ENCODE results near the gene WFDC6. TPM values are rescaled to one million over a fixed set of nuclear protein-coding genes. Genes with fewer than 3 reads are reported as not detected.

The WFDC6 gene
- total RNA-seq, 1 donor from 2014 or later, result not detected

DNA sequence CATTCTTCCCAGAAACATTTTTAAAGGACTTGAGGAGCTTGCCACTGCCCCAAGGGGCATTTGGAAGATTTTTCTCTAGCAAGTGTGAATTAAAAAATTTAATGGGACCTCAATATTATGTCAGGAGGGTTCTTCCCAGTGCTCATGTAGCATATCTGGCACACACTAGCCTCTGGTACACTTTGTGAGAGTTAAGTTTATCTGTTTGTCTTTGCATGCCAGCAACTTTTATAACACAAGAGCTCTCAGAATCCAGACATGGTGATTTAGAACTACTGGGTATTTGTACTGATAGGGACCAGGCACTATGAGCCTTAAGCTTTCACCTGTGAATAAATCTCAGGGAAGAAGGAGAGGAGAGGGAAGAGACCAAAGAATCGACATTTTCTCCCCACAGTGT, 36.7 kb downstream of the WFDC6 start:
- peaks cover 15 to 20% (median 19%) of the 10 kb centered on the region in 3 donors for H3K27me3 ChIP-seq (ENCODE audit: control insufficient read depth in 3 of 3, insufficient read depth in 3 of 3, low read length in 3 of 3)
- H3K4me3 ChIP-seq (ENCODE audit: low read length in 3 of 3), result no peak overlapping the region
- H3K27ac ChIP-seq (ENCODE audit: low read depth, low read length), result no peak overlapping the region

DNA sequence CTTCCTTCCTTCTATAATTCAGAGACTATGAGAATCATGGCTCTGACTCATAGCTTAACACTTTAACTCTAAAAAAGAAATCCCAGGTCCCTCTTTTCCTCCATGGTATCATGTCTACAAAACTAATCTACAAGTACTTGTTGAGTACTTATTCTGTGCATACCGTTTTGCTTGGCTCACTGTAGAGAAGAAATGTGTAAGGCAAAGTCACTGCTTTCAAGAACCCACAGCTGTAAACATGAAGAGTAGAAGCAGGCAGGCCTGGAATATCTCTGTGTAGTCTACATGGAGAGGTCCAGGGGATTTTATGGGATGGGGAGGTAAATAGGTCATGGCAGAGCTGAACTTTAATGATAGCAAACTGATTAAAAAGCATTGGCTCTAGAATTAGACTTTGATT, 37.7 kb downstream of the WFDC6 start:
- H3K36me3 ChIP-seq (ENCODE audit: control insufficient read depth in 3 of 3, insufficient read depth in 3 of 3, low read length in 3 of 3), result no peaks in the 10 kb centered on the region
- no peaks in the 10 kb centered on the region for H3K9me3 ChIP-seq (ENCODE audit: control insufficient read depth in 3 of 3, low read length in 3 of 3)
- H3K9ac ChIP-seq (ENCODE audit: low read depth in 1 of 3, low read length in 3 of 3), result no peak overlapping the region
- H3K4me3 ChIP-seq (ENCODE audit: low read length in 3 of 3), result no peak overlapping the region
- H3K4me1 ChIP-seq (ENCODE audit: control insufficient read depth in 3 of 3, insufficient read depth in 3 of 3, low read length in 3 of 3), result no peaks in the 10 kb centered on the region
- peaks cover 15 to 20% (median 19%) of the 10 kb centered on the region in 3 donors for H3K27me3 ChIP-seq (ENCODE audit: control insufficient read depth in 3 of 3, insufficient read depth in 3 of 3, low read length in 3 of 3)
- no peak overlapping the region for H3K27ac ChIP-seq (ENCODE audit: low read depth, low read length)

More for the DNA sequence above, 36.7 kb downstream of the WFDC6 start:
- Histone ChIP-seq H3K4me1 (ENCODE audit: control insufficient read depth in 3 of 3, insufficient read depth in 3 of 3, low read length in 3 of 3) (no peaks in the 10 kb centered on the region), H3K9ac (ENCODE audit: low read depth in 1 of 3, low read length in 3 of 3) (no peak overlapping the region), H3K9me3 (ENCODE audit: control insufficient read depth in 3 of 3, low read length in 3 of 3) (no peaks in the 10 kb centered on the region), H3K36me3 (ENCODE audit: control insufficient read depth in 3 of 3, insufficient read depth in 3 of 3, low read length in 3 of 3) (no peaks in the 10 kb centered on the region)

- Histone ChIP-seq H3K27me3 (ENCODE audit: control insufficient read depth in 3 of 3, insufficient read depth in 3 of 3, low read length in 3 of 3) (peaks cover 15 to 19% (median 17%) of the 10 kb centered on the region in 3 donors), H3K27ac (ENCODE audit: low read depth, low read length) (no peak overlapping the region), H3K4me3 (ENCODE audit: low read length in 3 of 3) (no peak overlapping the region), H3K4me1 (ENCODE audit: control insufficient read depth in 3 of 3, insufficient read depth in 3 of 3, low read length in 3 of 3) (no peaks in the 10 kb centered on the region), H3K9me3 (ENCODE audit: control insufficient read depth in 3 of 3, low read length in 3 of 3) (no peaks in the 10 kb centered on the region), H3K36me3 (ENCODE audit: control insufficient read depth in 3 of 3, insufficient read depth in 3 of 3, low read length in 3 of 3) (no peaks in the 10 kb centered on the region), H3K9ac (ENCODE audit: low read depth in 1 of 3, low read length in 3 of 3) (no peak overlapping the region)
Measured at GRCh38 chr20:45500022-45500421, 39.3 kb downstream of the WFDC6 start.

DNA sequence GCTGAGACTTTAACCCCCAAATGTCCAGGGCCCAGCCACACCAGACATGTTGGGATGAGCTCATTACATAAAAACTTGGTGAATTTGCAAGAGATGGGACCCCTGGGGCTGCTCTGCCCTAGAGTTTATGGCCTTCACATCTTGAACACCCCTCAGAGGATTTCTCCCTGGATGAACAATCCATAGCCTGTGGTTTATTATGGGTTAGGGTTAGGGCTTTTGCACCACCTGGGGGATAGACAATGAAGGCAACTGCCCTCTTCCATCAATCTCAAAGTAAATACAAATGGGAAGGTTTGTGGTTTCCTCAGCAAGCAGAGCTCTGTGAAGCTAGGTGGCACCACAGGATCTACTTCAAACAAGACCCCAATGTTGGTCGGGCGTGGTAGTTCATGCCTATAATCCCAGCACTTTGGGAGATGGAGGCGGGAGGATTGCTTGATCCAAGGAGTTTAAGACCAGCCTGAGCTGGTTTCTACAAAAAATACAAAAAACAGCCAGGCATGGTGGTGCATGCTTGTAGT, 41.2 kb downstream of the WFDC6 start:
- H3K27ac ChIP-seq (ENCODE audit: low read depth, low read length), result no peak overlapping the region
- H3K27me3 ChIP-seq (ENCODE audit: control insufficient read depth in 3 of 3, insufficient read depth in 3 of 3, low read length in 3 of 3), result peaks cover 13 to 15% (median 15%) of the 10 kb centered on the region in 3 donors
- no peak overlapping the region for H3K4me3 ChIP-seq (ENCODE audit: low read length in 3 of 3)
- no peaks in the 10 kb centered on the region for H3K9me3 ChIP-seq (ENCODE audit: control insufficient read depth in 3 of 3, low read length in 3 of 3)
- no peaks in the 10 kb centered on the region for H3K36me3 ChIP-seq (ENCODE audit: control insufficient read depth in 3 of 3, insufficient read depth in 3 of 3, low read length in 3 of 3)
- no peak overlapping the region for H3K9ac ChIP-seq (ENCODE audit: low read depth in 1 of 3, low read length in 3 of 3)
- no peaks in the 10 kb centered on the region for H3K4me1 ChIP-seq (ENCODE audit: control insufficient read depth in 3 of 3, insufficient read depth in 3 of 3, low read length in 3 of 3)

GRCh38 chr20:45496166-45496565, 43.1 kb downstream of the WFDC6 start:
- Histone ChIP-seq H3K9ac (ENCODE audit: low read depth in 1 of 3, low read length in 3 of 3) (no peak overlapping the region), H3K4me3 (ENCODE audit: low read length in 3 of 3) (no peak overlapping the region), H3K4me1 (ENCODE audit: control insufficient read depth in 3 of 3, insufficient read depth in 3 of 3, low read length in 3 of 3) (no peaks in the 10 kb centered on the region), H3K36me3 (ENCODE audit: control insufficient read depth in 3 of 3, insufficient read depth in 3 of 3, low read length in 3 of 3) (no peaks in the 10 kb centered on the region), H3K9me3 (ENCODE audit: control insufficient read depth in 3 of 3, low read length in 3 of 3) (no peaks in the 10 kb centered on the region), H3K27me3 (ENCODE audit: control insufficient read depth in 3 of 3, insufficient read depth in 3 of 3, low read length in 3 of 3) (peaks cover 10 to 16% (median 15%) of the 10 kb centered on the region in 3 donors), H3K27ac (ENCODE audit: low read depth, low read length) (no peak overlapping the region)

DNA sequence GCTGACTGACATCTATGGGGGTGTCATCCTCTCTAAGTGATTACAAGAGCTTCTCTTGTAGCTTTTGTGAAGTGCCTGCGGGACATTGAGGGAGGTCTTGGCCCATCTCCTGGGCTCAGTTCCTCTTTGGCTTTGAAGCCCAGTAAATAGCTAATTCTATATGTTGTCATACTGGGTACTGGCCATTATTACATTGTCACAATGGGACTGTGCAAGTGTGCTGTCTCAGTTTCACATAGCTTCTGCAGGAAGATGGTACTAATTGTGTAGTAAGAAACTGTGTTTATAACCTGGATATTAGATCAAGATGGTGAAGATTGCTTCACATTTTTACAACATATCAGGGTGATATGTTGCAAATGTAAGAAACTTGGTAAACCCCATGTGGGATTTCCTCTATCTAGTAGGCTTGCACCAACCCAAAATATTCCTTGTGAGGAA, 43.8 kb downstream of the WFDC6 start:
- Histone ChIP-seq H3K27me3 (ENCODE audit: control insufficient read depth in 3 of 3, insufficient read depth in 3 of 3, low read length in 3 of 3) (peaks cover 10 to 19% (median 15%) of the 10 kb centered on the region in 3 donors), H3K36me3 (ENCODE audit: control insufficient read depth in 3 of 3, insufficient read depth in 3 of 3, low read length in 3 of 3) (no peaks in the 10 kb centered on the region), H3K4me3 (ENCODE audit: low read length in 3 of 3) (no peak overlapping the region), H3K27ac (ENCODE audit: low read depth, low read length) (no peak overlapping the region), H3K4me1 (ENCODE audit: control insufficient read depth in 3 of 3, insufficient read depth in 3 of 3, low read length in 3 of 3) (no peaks in the 10 kb centered on the region), H3K9me3 (ENCODE audit: control insufficient read depth in 3 of 3, low read length in 3 of 3) (no peaks in the 10 kb centered on the region), H3K9ac (ENCODE audit: low read depth in 1 of 3, low read length in 3 of 3) (no peak overlapping the region)

DNA sequence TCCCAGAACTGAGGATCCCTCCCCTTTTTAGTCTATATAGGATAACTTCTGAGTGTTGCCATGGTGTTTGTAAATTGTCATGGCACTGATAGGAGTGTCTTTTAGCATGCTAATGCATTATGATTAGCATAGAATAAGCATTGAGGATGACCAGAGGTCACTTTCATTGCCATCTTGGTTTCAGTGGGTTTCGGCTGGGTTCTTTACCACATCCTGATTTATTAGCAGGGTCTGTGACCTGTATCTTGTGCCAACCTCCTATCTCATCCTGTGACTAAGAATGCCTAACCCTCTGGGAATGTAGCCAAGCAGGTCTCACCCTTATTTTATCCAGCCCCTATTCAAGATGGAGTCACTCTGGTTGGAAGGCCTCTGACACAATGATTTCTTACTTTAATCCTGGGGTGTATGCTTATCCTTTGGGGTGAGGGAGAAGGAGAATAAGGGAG, 50.2 kb downstream of the WFDC6 start:
- no peaks in the 10 kb centered on the region for H3K36me3 ChIP-seq (ENCODE audit: control insufficient read depth in 3 of 3, insufficient read depth in 3 of 3, low read length in 3 of 3)
- H3K4me3 ChIP-seq (ENCODE audit: low read length in 3 of 3), result no peak overlapping the region
- no peaks in the 10 kb centered on the region for H3K9me3 ChIP-seq (ENCODE audit: control insufficient read depth in 3 of 3, low read length in 3 of 3)
- no peak overlapping the region for H3K27ac ChIP-seq (ENCODE audit: low read depth, low read length)
- no peaks in the 10 kb centered on the region for H3K4me1 ChIP-seq (ENCODE audit: control insufficient read depth in 3 of 3, insufficient read depth in 3 of 3, low read length in 3 of 3)
- no peak overlapping the region for H3K9ac ChIP-seq (ENCODE audit: low read depth in 1 of 3, low read length in 3 of 3)
- peaks cover 6 to 35% (median 11%) of the 10 kb centered on the region in 3 donors for H3K27me3 ChIP-seq (ENCODE audit: control insufficient read depth in 3 of 3, insufficient read depth in 3 of 3, low read length in 3 of 3)

- Histone ChIP-seq H3K4me3 (ENCODE audit: low read length in 3 of 3) (no peak overlapping the region), H3K9me3 (ENCODE audit: control insufficient read depth in 3 of 3, low read length in 3 of 3) (no peaks in the 10 kb centered on the region), H3K27ac (ENCODE audit: low read depth, low read length) (no peak overlapping the region), H3K27me3 (ENCODE audit: control insufficient read depth in 3 of 3, insufficient read depth in 3 of 3, low read length in 3 of 3) (peaks cover 6 to 39% (median 10%) of the 10 kb centered on the region in 3 donors), H3K4me1 (ENCODE audit: control insufficient read depth in 3 of 3, insufficient read depth in 3 of 3, low read length in 3 of 3) (no peaks in the 10 kb centered on the region), H3K36me3 (ENCODE audit: control insufficient read depth in 3 of 3, insufficient read depth in 3 of 3, low read length in 3 of 3) (no peaks in the 10 kb centered on the region), H3K9ac (ENCODE audit: low read depth in 1 of 3, low read length in 3 of 3) (no peak overlapping the region)
Measured at GRCh38 chr20:45487231-45487635, 52.0 kb downstream of the WFDC6 start.

GRCh38 chr20:45485388-45485787, 53.9 kb downstream of the WFDC6 start:
- no peak overlapping the region for H3K9ac ChIP-seq (ENCODE audit: low read depth in 1 of 3, low read length in 3 of 3)
- H3K36me3 ChIP-seq (ENCODE audit: control insufficient read depth in 3 of 3, insufficient read depth in 3 of 3, low read length in 3 of 3), result no peaks in the 10 kb centered on the region
- peaks cover 6 to 44% (median 18%) of the 10 kb centered on the region in 3 donors for H3K27me3 ChIP-seq (ENCODE audit: control insufficient read depth in 3 of 3, insufficient read depth in 3 of 3, low read length in 3 of 3)
- H3K27ac ChIP-seq (ENCODE audit: low read depth, low read length), result no peak overlapping the region
- H3K4me3 ChIP-seq (ENCODE audit: low read length in 3 of 3), result no peak overlapping the region
- no peaks in the 10 kb centered on the region for H3K4me1 ChIP-seq (ENCODE audit: control insufficient read depth in 3 of 3, insufficient read depth in 3 of 3, low read length in 3 of 3)
- no peaks in the 10 kb centered on the region for H3K9me3 ChIP-seq (ENCODE audit: control insufficient read depth in 3 of 3, low read length in 3 of 3)

GRCh38 chr20:45484676-45485075, 54.6 kb downstream of the WFDC6 start:
- H3K9ac ChIP-seq (ENCODE audit: low read depth in 1 of 3, low read length in 3 of 3), result no peak overlapping the region
- no peaks in the 10 kb centered on the region for H3K4me1 ChIP-seq (ENCODE audit: control insufficient read depth in 3 of 3, insufficient read depth in 3 of 3, low read length in 3 of 3)
- no peak overlapping the region for H3K4me3 ChIP-seq (ENCODE audit: low read length in 3 of 3)
- H3K36me3 ChIP-seq (ENCODE audit: control insufficient read depth in 3 of 3, insufficient read depth in 3 of 3, low read length in 3 of 3), result no peaks in the 10 kb centered on the region
- no peaks in the 10 kb centered on the region for H3K9me3 ChIP-seq (ENCODE audit: control insufficient read depth in 3 of 3, low read length in 3 of 3)
- no peak overlapping the region for H3K27ac ChIP-seq (ENCODE audit: low read depth, low read length)
- H3K27me3 ChIP-seq (ENCODE audit: control insufficient read depth in 3 of 3, insufficient read depth in 3 of 3, low read length in 3 of 3), result peaks cover 10 to 44% (median 22%) of the 10 kb centered on the region in 3 donors

Measured in skeletal muscle tissue (tissue), 4 donors.